GM19328 (cell line): ENCODE data around the gene SH3BP5.

ENCODE experiments used
- ATAC-seq: cut with Tn5 transposase; IDR thresholded peaks from one replicate; pipeline ENCODE4 v1.9.1; 2021; ENCODE audit warnings: mild to moderate bottlenecking, moderate library complexity; ENCODE audit not compliant: unreplicated experiment

Gene SH3BP5

DNA sequence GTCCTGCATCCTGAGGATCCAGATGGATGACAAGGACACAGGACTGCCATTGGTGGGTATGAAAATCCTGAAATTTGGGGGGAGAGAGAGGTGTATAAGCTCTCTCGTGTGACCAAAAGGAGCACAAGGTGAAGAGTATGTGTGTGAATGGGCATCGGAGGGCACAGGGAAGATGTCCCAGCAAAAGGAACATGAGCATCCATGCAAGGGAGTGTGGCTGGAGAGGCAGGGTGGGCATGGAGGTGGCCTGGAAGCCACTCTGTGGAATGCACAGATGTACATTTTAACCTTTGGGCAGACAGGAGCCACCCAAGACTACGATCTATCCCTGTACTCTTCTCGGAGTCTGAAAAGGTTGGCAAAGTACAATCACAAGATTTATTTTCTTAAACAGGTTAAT lies 71.9 kb downstream of the SH3BP5 start:
- ATAC-seq: no peak

DNA sequence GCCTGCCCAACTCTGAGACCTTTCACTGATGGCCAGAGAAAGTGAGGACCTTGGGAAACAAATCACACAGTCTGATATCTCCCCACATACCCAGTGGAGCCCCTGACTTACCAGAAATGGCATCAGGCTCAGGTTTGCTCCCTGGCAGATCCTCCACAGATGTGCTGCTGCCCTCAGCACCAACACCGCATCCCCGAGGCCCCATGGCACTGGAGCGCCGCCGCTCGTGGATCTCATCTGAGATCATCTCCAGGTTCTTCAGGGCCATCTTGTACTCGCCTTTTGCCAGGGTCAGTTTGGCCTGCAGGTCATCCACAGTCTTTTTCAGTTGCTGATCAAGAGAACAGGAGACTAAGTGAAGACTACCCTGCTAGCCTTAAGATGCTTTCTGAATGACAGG lies 73.7 kb downstream of the SH3BP5 start:
- no peak for ATAC-seq

DNA sequence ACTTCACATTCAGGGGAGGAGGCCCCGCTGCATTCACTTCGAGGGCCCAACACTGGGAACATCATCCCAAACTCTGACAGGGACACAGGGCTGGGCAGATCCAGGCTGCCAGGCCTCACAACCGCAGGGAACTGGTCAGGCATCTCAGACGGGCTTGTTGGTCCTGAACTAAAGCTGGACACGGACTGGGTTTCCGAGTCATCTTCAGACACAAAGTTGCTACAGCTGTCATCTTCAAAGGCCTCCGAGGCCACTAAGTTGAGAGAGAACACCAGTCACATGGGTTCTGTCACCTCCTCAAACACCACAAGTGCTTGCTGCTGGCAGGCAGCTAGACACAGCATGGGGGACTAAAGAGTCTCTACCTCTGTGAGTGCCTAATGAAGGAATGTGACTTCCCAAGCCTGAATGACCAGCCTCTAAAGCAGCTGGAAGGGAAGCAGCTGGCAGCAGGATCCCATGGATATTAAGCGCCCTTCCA lies 75.5 kb downstream of the SH3BP5 start:
- no peak for ATAC-seq

DNA sequence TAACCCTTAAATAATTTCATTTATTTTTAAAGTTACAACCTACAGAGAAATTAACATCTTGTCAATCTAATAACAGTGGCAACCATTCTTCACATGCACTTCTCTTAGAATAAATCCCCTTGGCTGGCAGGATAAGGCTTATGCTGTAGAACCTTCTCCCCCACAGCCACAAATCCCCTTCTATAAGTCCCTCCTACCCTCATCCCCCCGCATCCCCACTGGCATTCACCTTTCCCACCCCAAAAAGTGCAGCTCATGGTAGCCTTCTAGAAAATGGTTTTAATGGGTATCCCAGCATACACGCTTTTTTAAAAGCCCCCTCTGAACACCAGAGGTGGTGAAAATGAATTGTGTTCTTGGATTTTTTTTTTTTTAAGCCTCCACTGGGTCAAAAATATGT lies 77.2 kb downstream of the SH3BP5 start:
- ATAC-seq: no peak

DNA sequence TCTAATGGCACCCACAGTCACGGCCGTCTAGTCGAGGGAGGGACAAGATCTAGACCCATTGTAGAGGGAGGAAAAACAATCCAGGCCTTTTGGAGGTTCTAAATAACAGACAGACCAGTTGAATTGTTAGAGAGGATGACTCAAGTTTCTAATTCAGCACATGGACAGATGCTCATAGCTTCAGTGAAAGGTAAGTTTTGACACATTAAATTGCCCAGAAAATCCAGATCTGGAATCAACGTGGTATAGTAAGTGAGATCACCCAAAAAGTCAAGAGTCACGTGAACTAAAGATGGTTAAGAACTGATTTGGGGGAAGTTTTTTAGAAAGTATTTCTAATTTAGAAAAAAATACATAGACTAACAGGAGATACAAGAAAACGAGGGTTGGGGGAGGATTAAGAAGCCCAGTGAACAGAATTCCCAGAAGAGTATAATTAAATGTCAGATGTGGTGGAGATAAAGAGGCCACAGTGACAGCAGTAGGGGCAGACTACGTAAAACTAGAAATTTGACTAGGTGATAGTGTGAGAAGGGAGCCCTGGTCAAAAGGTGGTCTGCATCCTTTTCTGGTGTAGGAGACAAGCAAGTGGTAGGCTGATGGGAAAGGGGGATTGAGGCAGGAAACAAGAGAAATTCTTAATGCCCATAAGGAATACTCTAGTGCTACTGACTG lies 79.2 kb downstream of the SH3BP5 start:
- no peak for ATAC-seq

DNA sequence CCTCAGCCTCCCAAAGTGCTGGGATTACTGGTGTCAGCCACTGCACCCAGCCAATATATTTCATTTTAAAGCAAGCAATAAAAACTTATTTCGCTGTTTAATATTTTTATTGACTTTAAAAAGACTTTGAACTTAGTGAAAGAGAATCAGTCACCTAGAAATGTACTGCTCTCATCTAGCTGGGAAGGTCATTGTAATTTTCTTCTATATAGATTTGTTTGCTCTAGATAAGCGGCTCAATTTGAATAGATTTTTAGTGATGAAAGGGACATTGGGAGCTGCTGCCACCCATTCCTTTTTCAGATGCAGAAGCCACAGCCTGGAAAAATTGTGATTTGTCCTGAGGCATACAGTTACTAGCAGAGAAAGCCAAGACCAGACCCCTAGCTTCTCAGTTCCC lies 86.2 kb downstream of the SH3BP5 start:
- no peak for ATAC-seq

DNA sequence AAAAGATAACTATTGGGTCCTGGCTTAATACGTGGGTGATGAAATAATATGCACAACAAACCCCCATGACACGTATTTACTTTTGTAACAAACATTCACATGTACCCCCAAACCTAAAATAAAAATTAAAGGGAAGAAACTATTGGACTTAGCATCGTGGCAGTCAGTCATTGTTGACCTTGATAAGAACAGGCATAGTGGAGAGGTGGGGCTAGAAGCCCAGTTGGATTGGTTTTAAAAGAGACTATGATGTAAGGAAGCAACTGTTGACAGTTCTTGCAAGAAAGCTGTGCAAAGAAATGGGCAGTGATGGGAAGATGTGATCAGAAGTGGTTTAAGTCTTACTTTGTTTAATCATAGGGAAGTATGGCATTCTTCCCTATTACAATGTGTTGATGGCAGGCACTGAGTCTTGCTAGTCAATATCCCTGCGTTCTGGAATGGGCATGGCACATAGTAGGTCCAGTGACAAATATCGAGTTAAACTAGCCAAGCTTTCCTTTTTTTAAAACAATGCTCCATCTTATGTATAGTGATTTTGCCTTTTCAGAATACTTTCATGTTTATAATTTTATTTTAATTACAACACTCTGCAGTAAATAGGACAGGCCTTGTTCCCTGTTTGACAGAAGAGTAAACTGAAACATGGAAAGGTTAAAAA lies 88.4 kb downstream of the SH3BP5 start:
- ATAC-seq: no peak

DNA sequence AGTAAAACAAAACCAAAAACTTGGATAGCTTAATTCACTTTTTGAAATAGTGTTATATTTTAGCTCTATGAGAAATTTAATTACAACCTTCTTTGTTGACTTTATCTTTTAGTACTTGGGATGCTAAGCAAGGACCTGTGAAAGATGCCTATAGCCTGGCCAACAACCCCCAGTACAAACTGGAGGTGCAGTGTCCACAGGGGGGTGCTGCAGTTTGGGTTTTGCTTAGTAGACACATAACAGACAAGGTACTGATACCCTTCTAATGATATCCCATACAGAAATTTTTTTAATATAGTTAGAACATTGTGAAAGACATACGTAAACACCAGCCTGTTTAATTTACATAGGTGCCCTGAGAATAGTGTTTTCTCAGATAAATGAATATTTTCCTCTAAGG lies 91.0 kb downstream of the SH3BP5 start:
- no peak for ATAC-seq

DNA sequence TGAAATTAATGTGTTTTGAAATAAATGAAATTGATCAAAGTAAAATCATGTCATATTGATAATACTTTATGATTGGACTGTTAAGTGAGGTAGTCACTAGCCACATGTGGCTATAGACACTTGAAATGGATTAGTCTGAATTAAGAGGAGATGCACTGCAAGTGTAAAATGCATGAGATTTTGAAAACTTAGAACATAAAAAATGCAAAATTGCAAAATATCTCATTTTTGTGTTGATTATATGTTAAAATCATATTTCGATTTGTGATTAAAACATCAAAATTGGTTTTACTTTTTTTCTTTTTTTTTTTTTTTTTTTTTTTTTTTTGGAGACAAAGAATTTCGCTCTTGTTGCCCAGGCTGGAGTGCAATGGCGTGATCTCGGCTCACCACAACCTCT lies 103.1 kb downstream of the SH3BP5 start:
- no peak for ATAC-seq

DNA sequence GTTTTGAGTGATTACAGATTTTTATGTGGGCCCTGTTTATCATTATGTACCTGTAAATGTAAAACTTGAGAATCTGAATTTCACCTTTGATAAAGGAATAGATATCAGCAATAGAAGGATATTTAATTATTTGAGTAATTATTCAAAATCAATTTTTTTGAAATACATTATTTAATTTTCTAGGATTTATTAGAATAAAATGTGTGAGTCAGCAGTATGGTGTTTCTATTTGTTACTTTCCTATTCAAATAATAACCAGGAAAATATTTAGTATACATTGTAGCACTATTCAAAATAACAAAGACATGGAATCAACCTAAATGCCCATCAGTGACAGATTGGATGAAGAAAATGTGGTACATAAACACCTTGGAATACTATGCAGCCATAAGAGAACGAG lies 104.2 kb downstream of the SH3BP5 start:
- ATAC-seq: no peak

DNA sequence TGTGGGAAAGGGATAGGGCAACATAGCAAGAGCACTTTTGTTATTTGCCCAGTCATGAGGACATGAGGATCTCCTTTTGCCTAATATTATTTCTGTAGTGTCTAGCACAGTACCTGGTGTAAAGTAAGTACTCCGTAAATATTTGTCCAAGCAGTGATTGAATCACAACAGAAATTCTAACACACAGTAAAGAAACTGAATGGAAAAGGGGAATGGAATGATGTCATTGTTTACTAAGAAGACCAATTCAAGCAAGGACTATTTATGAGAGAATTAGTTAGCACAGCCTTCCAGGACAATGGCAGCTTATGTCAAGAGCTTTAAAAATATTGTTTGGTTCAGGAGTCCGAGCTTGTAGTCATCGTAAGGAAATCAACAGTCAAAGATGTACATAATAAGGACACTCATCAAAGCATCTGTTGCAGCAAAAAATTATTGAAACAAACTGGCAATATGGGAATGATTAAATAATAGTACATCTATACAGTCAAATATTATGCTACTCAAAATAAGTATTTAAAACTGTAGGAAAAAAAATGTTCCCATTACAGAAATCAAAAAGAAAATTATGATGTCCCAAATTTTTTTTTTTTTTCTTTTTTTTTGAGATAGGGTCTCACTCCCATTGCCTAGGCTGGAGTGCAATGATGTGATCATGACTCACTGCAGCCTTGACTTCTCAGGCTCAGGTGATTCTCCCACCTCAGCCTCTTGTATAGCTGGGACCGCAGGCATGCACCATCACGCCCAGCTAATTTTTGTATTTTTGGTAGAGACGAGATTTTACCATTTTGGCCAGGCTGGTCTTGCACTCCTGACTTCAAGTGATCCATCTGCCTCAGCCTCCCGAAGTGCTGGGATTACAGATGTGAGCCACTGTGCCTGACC lies 108.5 kb downstream of the SH3BP5 start:
- ATAC-seq: no peak

DNA sequence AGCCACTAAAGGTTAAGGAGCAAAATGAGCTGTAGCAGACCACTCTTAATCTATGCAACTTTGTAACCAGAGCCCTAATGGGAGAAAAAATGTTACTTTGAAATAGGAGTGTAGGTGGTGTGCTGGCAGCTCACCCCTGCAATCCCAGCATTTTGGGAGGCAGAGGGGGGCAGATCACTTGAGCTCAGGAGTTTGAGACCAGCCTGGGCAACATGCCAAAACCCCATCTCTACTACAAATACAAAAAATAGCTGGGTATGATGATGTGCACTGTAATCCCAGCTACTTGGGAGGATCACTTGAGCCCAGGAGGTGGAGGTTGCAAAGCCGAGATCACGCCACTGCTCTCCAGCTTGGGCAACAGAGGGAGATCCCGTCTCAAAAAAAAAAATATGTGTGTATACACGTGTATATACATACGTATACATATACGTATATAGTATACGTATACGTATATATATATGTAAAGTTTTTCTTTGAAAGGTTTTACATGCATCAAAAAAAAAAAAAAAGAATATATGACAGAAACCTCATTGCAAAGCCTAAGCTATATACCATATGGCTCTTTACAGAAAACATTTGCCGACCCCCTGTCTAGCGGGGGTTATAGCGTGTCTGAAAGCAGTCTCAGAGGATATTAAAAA lies 110.7 kb downstream of the SH3BP5 start:
- no peak for ATAC-seq

DNA sequence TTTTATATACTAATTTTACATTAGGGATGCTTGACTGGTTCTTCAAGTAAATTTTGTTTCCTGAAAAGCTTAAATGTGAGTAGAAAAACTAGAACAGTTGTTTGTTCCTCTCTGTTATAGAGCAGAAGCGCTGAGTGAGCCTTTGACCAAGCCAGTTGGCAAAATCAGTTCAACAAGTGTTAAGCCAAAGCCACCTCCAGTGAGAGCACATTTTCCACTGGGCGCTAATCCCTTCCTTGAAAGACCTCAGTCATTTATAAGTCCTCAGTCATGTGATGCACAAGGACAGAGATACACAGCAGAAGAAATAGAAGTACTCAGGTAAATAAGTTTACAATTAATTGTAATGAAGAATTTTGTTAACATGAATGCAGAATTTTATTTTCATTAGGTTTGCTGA lies 111.7 kb downstream of the SH3BP5 start:
- ATAC-seq: no peak

DNA sequence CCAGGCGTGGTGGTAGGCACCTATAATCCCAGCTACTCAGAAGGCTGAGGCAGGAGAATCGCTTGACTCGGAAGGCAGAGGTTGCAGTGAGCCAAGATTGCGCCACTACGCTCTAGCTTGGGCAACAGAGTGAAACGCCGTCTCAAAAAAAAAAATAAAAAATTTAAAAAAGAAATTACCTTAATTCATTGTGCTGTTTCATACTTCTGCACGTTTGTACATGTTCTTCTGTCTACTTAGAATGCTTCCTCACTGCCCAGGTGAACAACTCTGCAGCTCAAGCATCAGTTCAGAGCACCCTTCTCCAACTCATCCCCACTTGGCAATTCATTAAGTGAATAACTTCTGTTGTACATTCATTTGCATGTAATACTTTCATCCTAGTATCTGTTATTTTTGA lies 112.3 kb downstream of the SH3BP5 start:
- no peak for ATAC-seq

DNA sequence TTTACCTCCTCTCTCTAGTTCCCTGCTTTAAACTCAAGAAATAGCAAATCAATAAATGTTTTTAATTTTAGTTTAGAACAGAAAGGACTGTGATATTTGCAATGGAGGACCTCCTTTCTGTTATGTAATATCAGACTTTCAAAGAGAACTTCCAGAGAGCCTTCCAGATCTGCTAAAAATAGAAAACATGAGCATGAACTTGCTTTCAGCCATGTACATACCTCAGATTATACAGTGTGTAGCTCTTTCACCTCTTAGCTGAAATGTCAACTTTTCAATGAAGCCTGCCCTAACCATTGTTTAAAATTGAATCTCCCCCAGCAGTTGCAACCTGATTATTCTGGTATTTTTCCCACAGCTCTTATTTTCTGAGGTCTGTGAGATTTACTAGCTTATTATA lies 113.7 kb downstream of the SH3BP5 start:
- no peak for ATAC-seq

DNA sequence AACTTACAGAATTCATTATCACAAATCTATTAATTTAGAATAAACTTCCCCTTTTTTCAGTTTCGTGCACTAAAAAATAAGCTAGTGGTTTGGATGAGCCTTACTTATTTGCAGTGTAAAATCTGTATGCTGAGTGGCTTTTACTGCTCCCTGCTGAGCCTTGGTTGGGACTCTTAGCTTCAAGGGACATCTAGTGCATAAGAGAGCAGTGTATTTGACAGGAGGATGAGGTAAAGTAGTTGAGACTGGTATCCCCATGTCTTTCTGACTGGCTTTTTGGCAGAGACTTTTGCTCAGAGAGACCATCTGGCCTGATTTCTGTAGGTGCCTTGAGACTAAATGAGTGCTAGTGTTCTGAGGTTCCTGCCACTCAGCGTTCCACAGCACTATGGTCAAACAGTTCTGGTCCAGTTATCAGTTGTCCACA lies 114.5 kb downstream of the SH3BP5 start:
- ATAC-seq: no peak

DNA sequence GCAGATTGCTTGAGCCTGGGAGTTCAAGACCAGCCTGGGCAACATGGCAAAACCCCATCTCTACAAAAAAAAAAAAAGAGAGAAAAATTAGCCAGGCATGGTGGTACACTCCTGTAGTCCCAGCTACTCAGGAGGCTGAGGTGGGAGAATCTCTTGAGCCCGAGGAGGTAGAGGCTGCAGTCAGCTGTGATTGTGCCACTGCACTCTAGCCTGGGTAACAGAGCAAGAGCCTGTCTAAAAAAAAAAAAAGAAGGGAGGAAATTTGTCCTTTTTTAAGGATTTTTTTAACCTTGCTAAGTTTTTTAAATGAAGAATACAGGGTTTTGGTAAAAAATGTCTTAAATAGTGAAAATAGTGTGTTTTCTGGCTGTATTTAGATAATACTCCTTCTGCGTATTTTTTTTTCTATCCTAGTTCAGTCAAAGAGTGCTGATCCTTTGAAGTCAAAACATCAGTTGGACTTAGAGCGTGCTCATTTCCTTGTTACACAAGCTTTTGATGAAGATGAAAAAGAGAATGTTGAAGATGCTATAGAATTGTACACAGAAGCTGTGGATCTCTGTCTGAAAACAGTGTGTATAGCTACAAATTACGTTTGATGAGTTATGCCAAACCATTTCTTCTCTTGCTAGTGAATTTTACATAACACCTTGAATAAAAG lies 115.2 kb downstream of the SH3BP5 start:
- ATAC-seq: no peak

DNA sequence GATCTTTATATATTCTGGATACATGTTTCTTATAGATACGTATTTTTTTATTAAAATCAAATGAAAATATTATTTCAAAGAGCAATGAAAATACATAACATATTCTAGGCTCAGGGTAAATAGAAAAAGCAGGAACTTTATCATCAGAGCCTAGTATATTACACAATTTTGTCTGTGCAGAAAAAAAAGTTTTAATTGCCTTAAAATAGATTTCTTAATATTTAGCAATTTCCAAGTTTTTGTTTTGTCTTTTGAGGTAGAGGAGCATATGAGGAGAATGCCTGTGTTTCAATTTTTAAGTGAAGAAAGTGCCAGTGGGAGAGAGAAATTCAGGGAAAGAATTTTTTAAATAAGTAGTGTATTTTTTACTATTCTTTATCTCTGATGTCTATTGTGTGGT lies 115.9 kb downstream of the SH3BP5 start:
- ATAC-seq: no peak

DNA sequence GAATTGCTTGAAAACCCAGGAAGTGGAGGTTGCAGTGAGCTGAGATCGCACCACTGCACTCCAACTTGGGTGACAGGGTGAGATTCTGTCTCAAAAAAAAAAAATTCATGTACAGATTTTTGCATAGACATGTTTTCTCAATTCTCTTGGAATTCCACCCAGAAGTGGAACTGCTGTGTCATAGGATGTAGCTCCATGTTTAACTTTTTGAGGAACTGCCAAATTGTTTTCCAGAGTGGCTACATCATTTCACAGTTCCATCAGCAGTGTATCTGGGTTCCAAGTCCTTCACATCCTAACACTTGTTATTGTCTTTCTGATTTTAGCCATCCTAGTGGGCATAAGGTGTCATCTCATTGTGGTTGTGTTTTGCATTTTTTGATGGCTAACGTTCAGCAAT lies 116.4 kb downstream of the SH3BP5 start:
- ATAC-seq: no peak

DNA sequence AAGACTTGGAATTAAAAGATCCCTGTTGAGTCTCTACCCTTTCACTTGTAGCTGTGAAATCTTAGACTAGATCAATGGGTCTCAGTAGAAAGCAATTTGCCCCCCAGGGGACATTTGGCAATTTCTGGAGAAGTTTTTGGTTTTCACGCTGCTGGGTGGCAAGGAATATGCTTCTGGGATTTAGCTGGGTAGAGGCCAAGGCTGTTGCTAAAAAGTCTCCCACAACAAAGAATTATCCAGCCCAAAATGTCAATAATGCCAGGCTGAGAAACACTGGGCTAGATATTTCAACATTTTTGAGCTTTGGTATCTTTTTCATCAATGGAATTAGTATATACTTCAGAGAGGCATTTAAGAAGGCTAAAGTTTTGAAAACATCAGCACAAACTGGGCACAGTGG lies 117.6 kb downstream of the SH3BP5 start:
- no peak for ATAC-seq

DNA sequence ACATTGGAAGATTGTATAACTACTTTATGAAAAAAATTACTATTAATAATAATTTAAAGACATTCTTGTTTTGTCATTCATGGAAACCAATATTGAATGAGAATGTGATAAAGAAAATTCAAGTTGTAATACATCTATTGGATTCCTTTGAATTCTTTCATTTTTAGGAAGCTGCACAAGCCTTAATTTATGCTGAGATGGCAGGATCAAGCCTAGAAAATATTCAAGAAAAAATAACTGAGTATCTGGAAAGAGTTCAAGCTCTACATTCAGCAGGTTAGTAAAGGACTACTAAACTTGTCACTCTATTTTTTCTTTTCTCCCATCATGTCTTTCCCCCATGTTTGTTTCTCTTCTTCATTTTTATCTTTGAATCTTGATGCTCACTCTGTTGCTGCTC lies 120.4 kb downstream of the SH3BP5 start:
- ATAC-seq: no peak
